ENCODE results near the gene HEY2.
"Not testable (repeated sequence)": the region's sequence is repeated elsewhere in the genome, so short reads cannot be mapped to it uniquely, and the experiment has no call there.

HEY2 gene

DNA sequence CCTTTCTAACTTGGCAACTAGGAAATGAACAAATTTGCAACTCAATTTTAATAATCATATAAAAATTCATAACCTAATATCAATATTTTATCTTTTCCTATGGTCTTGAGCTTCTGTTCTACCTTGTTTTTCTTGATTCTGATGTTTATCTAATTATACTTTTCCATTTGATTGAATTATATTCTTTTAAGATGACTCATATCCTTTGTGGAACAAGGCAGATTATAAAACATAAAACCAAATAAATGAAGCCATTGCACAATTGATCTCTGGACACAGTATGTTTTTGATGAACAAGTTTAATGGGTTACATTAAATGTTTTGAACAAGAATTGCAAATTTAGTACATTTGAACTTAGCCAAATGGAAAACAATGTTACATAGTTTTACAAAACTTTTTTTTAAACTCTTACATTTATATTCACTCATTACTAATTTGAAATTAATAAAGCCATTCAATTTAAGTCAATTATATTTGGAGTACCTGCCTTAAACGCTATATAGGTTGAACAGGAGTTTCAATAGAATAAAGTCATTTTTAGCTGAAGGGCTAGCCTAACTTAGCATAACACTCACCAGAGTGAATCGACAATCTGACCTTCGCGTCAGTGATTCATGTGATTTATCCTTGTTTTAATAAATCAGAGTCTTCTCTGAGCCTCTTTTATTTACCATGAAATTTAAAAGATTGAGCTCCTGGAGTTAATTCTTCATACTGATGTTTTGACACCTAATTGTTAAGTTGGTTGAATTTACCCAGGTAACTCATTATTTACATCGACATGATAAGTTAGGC is 45.1 kb downstream of the HEY2 start:
- Mint-ChIP-seq H3K27ac (peak overlapping the region; percentile 96), H3K4me1 (peaks cover 67% of the 10 kb centered on the region), H3K4me3 (peak overlapping the region; percentile 82), H3K27me3 (no peaks in the 10 kb centered on the region), H3K36me3 (peaks cover 12% of the 10 kb centered on the region), H3K9me3 (no peaks in the 10 kb centered on the region)

- peak overlapping the region; percentile 92 for H3K27ac Mint-ChIP-seq
- peaks cover 61% of the 10 kb centered on the region for H3K4me1 Mint-ChIP-seq
- H3K36me3 Mint-ChIP-seq, result peaks cover 12% of the 10 kb centered on the region
- H3K4me3 Mint-ChIP-seq, result peak overlapping the region; percentile 45
- H3K9me3 Mint-ChIP-seq, result no peaks in the 10 kb centered on the region
- H3K27me3 Mint-ChIP-seq, result no peaks in the 10 kb centered on the region
These were observed 45.9 kb downstream of the HEY2 start for GRCh38 chr6:125795301-125795700.

DNA sequence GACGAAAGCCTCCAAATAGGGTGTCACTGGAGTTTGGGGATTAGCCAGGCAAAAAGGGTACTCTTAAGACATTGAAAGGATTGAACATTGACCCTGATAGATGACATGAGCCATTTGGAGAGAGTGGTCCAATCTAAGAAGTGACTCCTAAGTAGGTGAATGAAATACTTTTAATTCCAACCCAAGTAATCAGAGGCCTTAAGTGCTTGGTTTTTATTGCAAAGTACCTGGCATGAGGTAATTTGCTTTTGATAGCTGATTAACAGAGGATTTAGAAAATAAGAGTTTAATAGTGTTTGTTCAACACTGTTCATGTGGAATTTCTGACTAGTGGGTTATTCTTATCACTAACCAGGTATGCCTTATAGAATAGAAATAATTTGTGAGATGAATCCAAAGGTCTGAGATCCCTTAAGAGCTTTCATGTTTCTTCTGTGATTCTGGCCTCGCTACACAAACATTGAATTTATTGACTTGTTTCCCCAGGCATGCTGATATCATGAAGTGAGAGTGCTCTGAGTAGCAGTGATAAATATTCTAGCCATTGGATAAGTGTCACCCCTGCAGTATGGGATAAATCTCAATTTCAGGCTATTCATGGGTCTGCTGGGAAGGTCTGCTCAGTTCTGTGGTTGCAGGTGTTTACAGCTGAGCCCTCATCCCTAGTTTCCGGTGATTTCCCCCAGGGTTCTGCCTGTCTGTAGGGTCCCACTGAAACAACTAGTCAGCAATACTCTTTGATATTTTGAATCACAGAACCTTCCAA is 47.9 kb downstream of the HEY2 start:
- Mint-ChIP-seq H3K9me3 (no peaks in the 10 kb centered on the region), H3K36me3 (peaks cover 17% of the 10 kb centered on the region), H3K4me3 (peak overlapping the region; percentile 11), H3K4me1 (peaks cover 54% of the 10 kb centered on the region), H3K27ac (peak overlapping the region; percentile 30), H3K27me3 (no peaks in the 10 kb centered on the region)

DNA sequence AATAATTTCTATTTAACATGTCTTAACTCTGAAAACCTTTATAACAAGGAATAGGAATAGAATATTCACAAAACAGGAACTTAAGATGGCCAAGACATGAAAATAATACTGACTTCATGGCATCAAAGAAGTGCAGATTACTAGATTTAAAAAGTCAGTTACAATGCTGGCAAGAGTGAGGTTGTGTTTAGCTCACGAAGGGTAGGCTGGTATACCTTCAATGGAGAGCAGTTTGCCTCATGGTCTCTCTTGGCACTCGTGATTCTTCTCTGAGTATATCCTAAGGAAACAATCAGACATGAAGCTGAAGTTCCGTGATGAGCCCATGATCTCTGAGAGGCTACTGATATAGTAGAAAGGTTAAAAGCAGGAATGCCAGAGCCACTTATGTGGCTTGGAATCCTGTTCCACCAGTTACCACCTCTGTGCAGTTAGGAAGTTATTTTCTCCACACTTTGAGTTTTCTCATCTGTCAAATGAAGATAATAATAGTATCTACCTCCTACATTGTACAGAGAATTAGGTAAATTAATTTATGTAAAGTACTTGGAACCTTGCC is 48.5 kb downstream of the HEY2 start:
- Mint-ChIP-seq H3K9me3 (no peaks in the 10 kb centered on the region), H3K36me3 (peaks cover 17% of the 10 kb centered on the region), H3K27me3 (no peaks in the 10 kb centered on the region), H3K4me1 (peaks cover 54% of the 10 kb centered on the region), H3K27ac (peak overlapping the region; percentile 30), H3K4me3 (peak overlapping the region; percentile 11)

GRCh38 chr6:125798734-125799508 is 49.5 kb downstream of the HEY2 start:
- peaks cover 16% of the 10 kb centered on the region for H3K36me3 Mint-ChIP-seq
- H3K9me3 Mint-ChIP-seq, result no peaks in the 10 kb centered on the region
- H3K27ac Mint-ChIP-seq, result no peak overlapping the region
- H3K27me3 Mint-ChIP-seq, result no peaks in the 10 kb centered on the region
- H3K4me3 Mint-ChIP-seq, result peak overlapping the region; percentile 11
- peaks cover 54% of the 10 kb centered on the region for H3K4me1 Mint-ChIP-seq

- Mint-ChIP-seq H3K27me3 (no peaks in the 10 kb centered on the region), H3K4me3 (no peak overlapping the region), H3K36me3 (peaks cover 19% of the 10 kb centered on the region), H3K4me1 (peaks cover 54% of the 10 kb centered on the region), H3K9me3 (no peaks in the 10 kb centered on the region), H3K27ac (no peak overlapping the region)
These were observed 53.0 kb downstream of the HEY2 start for GRCh38 chr6:125802383-125802782.

- Mint-ChIP-seq H3K4me1 (peaks cover 55% of the 10 kb centered on the region), H3K9me3 (no peaks in the 10 kb centered on the region), H3K27ac (peak overlapping the region; percentile 43), H3K4me3 (no peak overlapping the region), H3K36me3 (peaks cover 20% of the 10 kb centered on the region), H3K27me3 (no peaks in the 10 kb centered on the region)
These were observed 53.5 kb downstream of the HEY2 start for GRCh38 chr6:125802943-125803377.

DNA sequence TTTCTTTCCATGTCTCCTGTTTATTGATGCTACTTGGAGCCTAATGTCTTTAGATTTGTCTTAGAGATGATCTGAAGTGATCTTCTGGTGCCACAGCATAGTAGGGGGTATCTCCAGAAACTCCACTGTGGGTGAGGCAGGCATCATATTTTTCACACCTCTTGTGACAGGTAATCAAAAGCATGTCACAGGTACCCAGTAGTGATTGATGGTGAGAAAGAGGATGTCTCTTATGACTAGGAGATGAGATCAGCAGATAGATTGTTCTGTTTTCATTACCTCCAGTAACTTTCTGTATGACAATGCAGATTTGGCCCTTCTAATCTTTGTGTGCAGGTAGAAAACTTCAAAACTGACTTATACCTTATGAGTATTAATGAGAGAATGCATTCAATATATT is 54.8 kb downstream of the HEY2 start:
- peak overlapping the region; percentile 0 for H3K4me3 Mint-ChIP-seq
- no peak overlapping the region for H3K27ac Mint-ChIP-seq
- peaks cover 62% of the 10 kb centered on the region for H3K4me1 Mint-ChIP-seq

DNA sequence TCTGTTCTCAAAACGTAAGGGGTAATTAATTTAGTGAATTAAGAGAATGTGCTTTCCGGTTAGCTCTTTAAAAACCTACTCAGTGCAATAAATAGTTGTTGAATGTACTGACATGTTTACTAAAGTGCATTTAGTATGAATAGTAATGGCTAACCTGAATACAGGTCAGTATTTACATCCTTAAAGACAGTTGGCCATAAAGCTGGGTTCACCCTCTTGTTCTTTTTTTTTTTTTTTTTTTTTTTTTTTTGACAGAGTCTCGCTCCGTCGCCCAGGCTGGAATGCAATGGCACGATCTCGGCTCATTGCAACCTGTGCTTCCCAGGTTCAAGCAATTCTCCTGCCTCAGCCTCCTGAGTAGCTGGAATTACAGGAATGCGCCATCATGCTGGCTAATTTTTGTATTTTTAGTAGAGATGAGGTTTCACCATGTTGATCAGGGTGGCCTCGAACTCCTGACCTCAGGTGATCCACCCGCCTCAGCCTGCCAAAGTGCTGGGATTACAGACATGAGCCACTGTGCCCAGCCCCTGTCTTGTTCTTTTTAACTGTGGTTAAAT is 55.5 kb downstream of the HEY2 start:
- H3K27ac Mint-ChIP-seq, H3K4me3 Mint-ChIP-seq, H3K9me3 Mint-ChIP-seq, H3K27me3 Mint-ChIP-seq: not testable (repeated sequence)
- peaks cover 67% of the 10 kb centered on the region for H3K4me1 Mint-ChIP-seq
- H3K36me3 Mint-ChIP-seq, result peaks cover 24% of the 10 kb centered on the region

More for the DNA sequence above, 54.8 kb downstream of the HEY2 start:
- Mint-ChIP-seq H3K27me3 (no peaks in the 10 kb centered on the region), H3K9me3 (no peaks in the 10 kb centered on the region), H3K36me3 (peaks cover 24% of the 10 kb centered on the region)

DNA sequence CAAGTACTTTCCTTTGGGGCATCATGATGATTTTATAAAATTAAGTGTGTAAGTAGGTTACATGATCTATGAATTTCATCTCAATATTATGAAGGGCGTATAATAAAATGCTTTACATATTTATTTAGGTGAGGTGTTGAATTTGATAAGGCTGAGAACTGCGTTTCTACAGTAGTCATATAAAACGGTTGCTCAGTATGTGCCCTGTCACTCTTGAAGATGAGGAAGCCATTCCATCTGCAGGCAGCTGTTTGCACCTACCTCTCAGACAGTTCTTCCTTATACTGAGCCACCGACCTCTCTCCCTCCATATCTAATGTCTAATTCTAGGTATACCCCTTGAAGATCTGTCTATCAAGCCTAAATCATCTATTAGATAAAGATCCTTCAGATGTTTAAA is 57.4 kb downstream of the HEY2 start:
- Mint-ChIP-seq H3K4me3 (peak overlapping the region; percentile 43), H3K4me1 (peaks cover 82% of the 10 kb centered on the region), H3K27me3 (no peaks in the 10 kb centered on the region), H3K36me3 (peaks cover 26% of the 10 kb centered on the region), H3K27ac (peak overlapping the region; percentile 79), H3K9me3 (no peaks in the 10 kb centered on the region)

DNA sequence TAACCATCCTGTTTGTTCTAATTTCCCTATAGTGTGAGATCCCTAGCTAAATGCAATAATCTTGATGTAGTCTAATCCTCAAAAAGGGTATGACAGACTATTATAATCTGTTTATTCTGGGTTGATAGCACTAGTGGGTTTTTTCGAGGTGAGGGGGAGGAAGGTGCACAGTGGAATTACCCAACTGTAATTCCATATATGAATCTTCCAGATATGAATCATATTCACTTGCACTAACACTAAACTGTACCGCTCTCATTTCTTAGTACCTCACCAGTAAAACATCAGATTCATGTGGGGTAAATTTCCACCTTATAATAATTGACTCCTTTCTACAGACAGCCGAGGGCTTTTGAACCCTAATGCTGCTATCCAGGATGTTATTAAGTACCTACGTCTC is 57.9 kb downstream of the HEY2 start:
- no peaks in the 10 kb centered on the region for H3K27me3 Mint-ChIP-seq
- H3K36me3 Mint-ChIP-seq, result peaks cover 25% of the 10 kb centered on the region
- no peaks in the 10 kb centered on the region for H3K9me3 Mint-ChIP-seq
- H3K27ac Mint-ChIP-seq, result peak overlapping the region; percentile 80
- peak overlapping the region; percentile 43 for H3K4me3 Mint-ChIP-seq
- H3K4me1 Mint-ChIP-seq, result peaks cover 82% of the 10 kb centered on the region

DNA sequence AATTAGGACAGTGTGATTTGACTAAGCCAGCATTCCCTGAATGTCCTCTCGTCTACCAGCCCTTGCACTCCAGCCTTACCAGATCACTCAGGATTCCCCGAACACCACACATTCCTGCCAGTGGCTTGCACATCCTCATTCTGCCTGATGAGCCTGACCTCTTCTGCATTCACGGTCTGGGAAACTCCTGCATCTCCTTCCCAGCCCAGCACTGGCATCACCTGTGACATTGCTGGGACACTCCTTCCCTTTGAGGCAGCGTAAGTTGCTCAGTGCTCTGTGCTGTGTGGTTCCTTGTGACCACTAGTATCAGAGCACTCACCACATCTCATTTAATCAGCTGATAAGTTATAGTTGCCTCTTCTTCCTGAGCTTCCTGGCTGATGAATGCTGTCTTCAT is 58.6 kb downstream of the HEY2 start:
- Mint-ChIP-seq H3K27ac (peak overlapping the region; percentile 82), H3K4me3 (peak overlapping the region; percentile 42), H3K4me1 (peaks cover 82% of the 10 kb centered on the region), H3K36me3 (peaks cover 29% of the 10 kb centered on the region), H3K27me3 (no peaks in the 10 kb centered on the region), H3K9me3 (no peaks in the 10 kb centered on the region)

DNA sequence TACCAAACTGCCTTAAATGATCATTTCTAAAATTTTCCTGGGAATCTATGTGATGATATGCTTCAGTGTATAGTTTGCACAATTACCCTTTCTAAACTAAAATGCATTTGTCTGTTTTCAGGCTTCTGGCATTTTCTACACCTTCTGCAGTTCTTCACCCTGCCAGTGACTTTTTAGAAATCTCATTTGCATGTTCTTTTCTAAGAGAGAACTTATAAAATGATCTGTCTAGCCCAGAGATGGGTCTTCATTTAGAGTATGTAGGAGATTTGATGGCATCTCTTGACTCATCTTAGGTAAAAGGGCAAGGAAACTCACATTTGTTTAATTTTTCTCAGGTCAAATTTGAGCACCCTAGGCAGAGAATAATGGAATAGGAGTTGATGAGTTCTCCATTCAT is 59.2 kb downstream of the HEY2 start:
- H3K9me3 Mint-ChIP-seq, result no peaks in the 10 kb centered on the region
- no peaks in the 10 kb centered on the region for H3K27me3 Mint-ChIP-seq
- H3K36me3 Mint-ChIP-seq, result peaks cover 27% of the 10 kb centered on the region
- H3K4me3 Mint-ChIP-seq, result no peak overlapping the region
- H3K4me1 Mint-ChIP-seq, result peaks cover 78% of the 10 kb centered on the region
- no peak overlapping the region for H3K27ac Mint-ChIP-seq

GRCh38 chr6:125809570-125810170 is 60.2 kb downstream of the HEY2 start:
- Mint-ChIP-seq H3K4me3 (no peak overlapping the region), H3K36me3 (peaks cover 26% of the 10 kb centered on the region), H3K27ac (no peak overlapping the region), H3K27me3 (no peaks in the 10 kb centered on the region), H3K4me1 (peaks cover 74% of the 10 kb centered on the region), H3K9me3 (no peaks in the 10 kb centered on the region)

DNA sequence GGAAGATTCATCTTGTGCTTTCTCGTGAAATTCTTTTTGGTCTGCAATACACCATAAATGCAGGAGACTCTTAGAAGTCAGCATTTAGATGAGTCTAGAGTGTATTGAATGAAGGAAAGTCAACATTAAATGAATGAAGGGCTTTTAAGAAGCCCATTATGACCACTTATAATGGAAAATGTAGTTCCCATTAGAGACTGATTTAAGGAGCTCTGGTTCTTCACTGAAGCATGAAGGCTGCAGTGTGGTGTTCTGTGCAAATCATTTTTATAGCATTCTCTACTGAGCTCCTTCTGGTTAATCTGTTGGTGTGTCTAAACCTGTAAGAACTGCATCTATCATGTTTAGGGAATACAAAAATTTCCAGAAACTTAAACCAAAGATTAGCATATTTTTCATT is 61.0 kb downstream of the HEY2 start:
- H3K36me3 Mint-ChIP-seq, result peaks cover 28% of the 10 kb centered on the region
- no peaks in the 10 kb centered on the region for H3K9me3 Mint-ChIP-seq
- peaks cover 81% of the 10 kb centered on the region for H3K4me1 Mint-ChIP-seq
- no peaks in the 10 kb centered on the region for H3K27me3 Mint-ChIP-seq
- no peak overlapping the region for H3K4me3 Mint-ChIP-seq
- H3K27ac Mint-ChIP-seq, result no peak overlapping the region
